OCI-LY7 (cell line): Measurements from ENCODE around the gene COPZ2. TPM values are rescaled to one million over a fixed set of nuclear protein-coding genes. Genes with fewer than 3 reads are reported as not detected.
A peak's percentile ranks its signal among the peaks of the same experiment; 100 is the strongest.

Experiments used
- BruUV-seq: library from RNA; stranded (reverse); fragments of 400-500 nt; replicated peaks from 2 replicates; lab custom pipeline; 2021; lab: Mats Ljungman, UMichigan
- CTCF ChIA-PET: fragments of 300-600 bp; sonication (Branson Sonifier 250); formaldehyde crosslinking; loops from one replicate; lab custom pipeline; 2022; ENCODE audit warnings: antibody characterized with exemption; ENCODE audit not compliant: unreplicated experiment; lab: Charles Lee
- POLR2A ChIA-PET: fragments of 300-600 bp; sonication (Branson Sonifier 250); formaldehyde crosslinking; loops from one replicate; lab custom pipeline; 2022; ENCODE audit warnings: antibody characterized with exemption; lab: Charles Lee
- DNase-seq: peaks from one replicate; pipeline ENCODE4 v3.0.0-alpha.2; 2015; ENCODE audit warnings: low spot score
- H2AFZ ChIP-seq: fragments of 200-600 bp; sonication (generic), shearing (Covaris generic); 2 replicates; pipeline ENCODE4 v1.6.1; 2014; ENCODE audit warnings: mild to moderate bottlenecking, antibody characterized with exemption, low read length, moderate library complexity
- H3K27ac ChIP-seq: fragments of 200-600 bp; sonication (generic); 2 replicates; pipeline ENCODE4 v1.5.1; 2014; ENCODE audit warnings: mixed run types, low read depth, mild to moderate bottlenecking, moderate library complexity, low read length, inconsistent platforms; ENCODE audit not compliant: poor library complexity, severe bottlenecking
- H3K36me3 ChIP-seq: fragments of 200-600 bp; sonication (generic); 2 replicates; pipeline ENCODE4 v1.6.1; 2014; ENCODE audit warnings: mild to moderate bottlenecking, antibody characterized with exemption, low read length, moderate library complexity, mixed read lengths; ENCODE audit not compliant: insufficient read depth
- H3K4me1 ChIP-seq: fragments of 200-600 bp; sonication (generic); 2 replicates; pipeline ENCODE4 v1.5.1; 2014; ENCODE audit warnings: mild to moderate bottlenecking, low read length; ENCODE audit not compliant: insufficient read depth, poor library complexity, severe bottlenecking
- H3K4me2 ChIP-seq: fragments of 200-600 bp; sonication (generic); 2 replicates; pipeline ENCODE4 v1.6.1; 2014; ENCODE audit warnings: mild to moderate bottlenecking, low read length
- H3K4me3 ChIP-seq: fragments of 200-600 bp; sonication (generic); 2 replicates; pipeline ENCODE4 v1.5.1; 2014; ENCODE audit warnings: mild to moderate bottlenecking, low read depth, low read length; ENCODE audit not compliant: poor library complexity, severe bottlenecking
- H3K79me2 ChIP-seq: fragments of 200-600 bp; sonication (generic); 2 replicates; pipeline ENCODE4 v1.6.1; 2016; ENCODE audit warnings: low read depth, mild to moderate bottlenecking, low read length, moderate library complexity, mixed read lengths; ENCODE audit not compliant: insufficient read depth
- H3K9me2 ChIP-seq: fragments of 200-600 bp; sonication (generic); 2 replicates; pipeline ENCODE4 v1.6.1; 2016; ENCODE audit warnings: mild to moderate bottlenecking, low read length, mixed read lengths; ENCODE audit not compliant: insufficient read depth
- H3K9me3 ChIP-seq: fragments of 200-600 bp; sonication (generic); 2 replicates; pipeline ENCODE4 v1.6.1; 2014; ENCODE audit warnings: mild to moderate bottlenecking, mixed run types, low read length, mixed read lengths
- H4K20me1 ChIP-seq: fragments of 200-600 bp; sonication (generic); 2 replicates; pipeline ENCODE4 v1.6.1; 2014; ENCODE audit warnings: mild to moderate bottlenecking, antibody characterized with exemption, low read length, moderate library complexity, mixed read lengths; ENCODE audit not compliant: insufficient read depth
- CTCF ChIP-seq: fragments of 200-600 bp; sonication (generic); conservative IDR thresholded peaks from 2 replicates; pipeline ENCODE4 v1.5.1; 2014; ENCODE audit warnings: mild to moderate bottlenecking, antibody characterized with exemption, low read length, moderate library complexity, mixed read lengths
- EZH2phosphoT487 ChIP-seq: fragments of 200-600 bp; sonication (generic); IDR thresholded peaks from 2 replicates; pipeline ENCODE4 v1.6.1; 2018; ENCODE audit warnings: low read depth, borderline replicate concordance, mild to moderate bottlenecking, mixed run types, antibody characterized with exemption, low read length, moderate library complexity, mixed read lengths
- intact Hi-C: fragments of 100-400 bp; cut with micrococcal nuclease; formaldehyde crosslinking; loops from one replicate; pipeline ENCODE4 v1.10.0; 2022; ENCODE audit not compliant: unreplicated experiment
- total RNA-seq, 2 experiments: library from RNA; depleted of rRNA in 1 of 2; stranded (reverse); fragments of >200 nt in 1 of 2; shearing (Covaris generic) in 1 of 2; gene quantifications; 2 replicates each; pipeline ENCODE4 v1.2.3, GENCODE V29; 2014 to 2022

Gene COPZ2
- total RNA-seq, 2 experiments from 2014 or later, result 1.2 to 1.7 TPM

GRCh38 chr17:48056246-48056745 is 18.7 kb upstream of the COPZ2 start:
- Histone ChIP-seq H3K79me2 (peaks cover 40% of the 10 kb centered on the region; the same call in 1 of the 2 replicates), H4K20me1 (no peaks in the 10 kb centered on the region), H3K4me1 (peaks cover 59% of the 10 kb centered on the region), H3K4me3 (peak overlapping the region; percentile 40), H3K27ac (peak overlapping the region; percentile 69), H3K36me3 (peaks cover 93% of the 10 kb centered on the region), H3K9me2 (no peaks in the 10 kb centered on the region), H2AFZ (no peak overlapping the region), H3K4me2 (peak overlapping the region; percentile 55), H3K9me3 (no peaks in the 10 kb centered on the region)
- BruUV-seq, result no TSS peak
- no peak for DNase-seq
- POLR2A ChIA-PET, result interaction anchor here (0.6 to 4.5 kb wide), 7 partner anchors 9 to 36 kb away, joined by 3 to 29 read pairs (median 4); partner anchors contain the start of gene NFE2L1
- TF ChIP-seq CTCF (no peak), EZH2phosphoT487 (no peak)
- CTCF ChIA-PET, result interaction anchor here (0.6 to 2.0 kb wide), 3 partner anchors 10 to 31 kb away, joined by 3 to 6 read pairs (median 3); no protein-coding TSS in a partner anchor
- intact Hi-C loops, result no loop called here

GRCh38 chr17:48055531-48056245 is 18.1 kb upstream of the COPZ2 start:
- Histone ChIP-seq H4K20me1 (no peaks in the 10 kb centered on the region), H3K4me3 (peak overlapping the region; percentile 40), H3K4me1 (peaks cover 65% of the 10 kb centered on the region), H3K27ac (peak overlapping the region; percentile 69), H3K4me2 (peak overlapping the region; percentile 55), H3K9me3 (no peaks in the 10 kb centered on the region), H3K79me2 (peaks cover 46% of the 10 kb centered on the region), H2AFZ (no peak overlapping the region), H3K9me2 (no peaks in the 10 kb centered on the region), H3K36me3 (peaks cover 95% of the 10 kb centered on the region)
- TF ChIP-seq EZH2phosphoT487 (no peak), CTCF (no peak)
- intact Hi-C loops, result no loop called here
- CTCF ChIA-PET, result interaction anchor here (0.5 to 2.0 kb wide), 3 partner anchors 9 to 17 kb away, joined by 3 to 6 read pairs (median 3); no protein-coding TSS in a partner anchor
- DNase-seq, result peak; percentile 83
- POLR2A ChIA-PET, result interaction anchor here (0.6 to 4.5 kb wide), 9 partner anchors 8 to 157 kb away, joined by 3 to 29 read pairs (median 3); partner anchors contain the start of gene NFE2L1
- no TSS peak for BruUV-seq
